ENCODE data around the gene USP3.
A peak's percentile ranks its signal among the peaks of the same experiment; 100 is the strongest.

Gene USP3

GRCh38 chr15:63597821-63598220 is 93.4 kb downstream of the USP3 start:
- H3K4me3 ChIP-seq (ENCODE audit: insufficient read depth, low read length, poor library complexity, severe bottlenecking) = no peak overlapping the region
- H3K36me3 ChIP-seq (ENCODE audit: low read length) = no peaks in the 10 kb centered on the region
- H3K9me2 ChIP-seq (replicated peaks; ENCODE audit: insufficient read depth, low read length) = no peaks in the 10 kb centered on the region
- H3K79me2 ChIP-seq (ENCODE audit: insufficient read depth, low read length) = no peaks in the 10 kb centered on the region
- H4K20me1 ChIP-seq (ENCODE audit: low read depth, low read length) = no peaks in the 10 kb centered on the region
- H3F3A ChIP-seq (ENCODE audit: insufficient read depth) = peaks cover 25% of the 10 kb centered on the region
- no peaks in the 10 kb centered on the region for H3K9me3 ChIP-seq (ENCODE audit: insufficient read depth, low read length)
- H3K27ac ChIP-seq (ENCODE audit: low read depth, low read length) = no peak overlapping the region
- H3K4me2 ChIP-seq (ENCODE audit: low read depth, low read length, poor library complexity, severe bottlenecking) = no peak overlapping the region
- no peaks in the 10 kb centered on the region for H3K27me3 ChIP-seq (ENCODE audit: low read length)
- no peak overlapping the region for H2AFZ ChIP-seq (ENCODE audit: low read depth, low read length, severe bottlenecking)
- TF ChIP-seq EZH2phosphoT487 (conservative IDR thresholded peaks at IDR 0.05; ENCODE audit: low read length) = no peak
- no peak for TF ChIP-seq CTCF (IDR thresholded peaks at IDR 0.05; ENCODE audit: insufficient read depth, low read length, poor library complexity, severe bottlenecking)
- no peak overlapping the region for H3K9ac ChIP-seq (ENCODE audit: low read length)

GRCh38 chr15:63598473-63599400 is 94.3 kb downstream of the USP3 start:
- no peak for TF ChIP-seq EZH2phosphoT487 (conservative IDR thresholded peaks at IDR 0.05; ENCODE audit: low read length)
- TF ChIP-seq CTCF (IDR thresholded peaks at IDR 0.05; ENCODE audit: insufficient read depth, low read length, poor library complexity, severe bottlenecking) = no peak
- no peaks in the 10 kb centered on the region for H3K27me3 ChIP-seq (ENCODE audit: low read length)
- H3K9me2 ChIP-seq (replicated peaks; ENCODE audit: insufficient read depth, low read length) = no peaks in the 10 kb centered on the region
- no peaks in the 10 kb centered on the region for H3K36me3 ChIP-seq (ENCODE audit: low read length)
- peak overlapping the region; percentile 73 for H3K27ac ChIP-seq (ENCODE audit: low read depth, low read length)
- no peak overlapping the region for H3K4me3 ChIP-seq (ENCODE audit: insufficient read depth, low read length, poor library complexity, severe bottlenecking)
- H3K79me2 ChIP-seq (ENCODE audit: insufficient read depth, low read length) = no peaks in the 10 kb centered on the region
- no peaks in the 10 kb centered on the region for H3K9me3 ChIP-seq (ENCODE audit: insufficient read depth, low read length)
- peaks cover 31% of the 10 kb centered on the region for H3F3A ChIP-seq (ENCODE audit: insufficient read depth)
- H3K4me2 ChIP-seq (ENCODE audit: low read depth, low read length, poor library complexity, severe bottlenecking) = no peak overlapping the region
- H4K20me1 ChIP-seq (ENCODE audit: low read depth, low read length) = no peaks in the 10 kb centered on the region
- no peak overlapping the region for H2AFZ ChIP-seq (ENCODE audit: low read depth, low read length, severe bottlenecking)
- no peak overlapping the region for H3K9ac ChIP-seq (ENCODE audit: low read length)

- Histone ChIP-seq H4K20me1 (ENCODE audit: low read depth, low read length) (no peaks in the 10 kb centered on the region), H3K36me3 (ENCODE audit: low read length) (no peaks in the 10 kb centered on the region), H3K27ac (ENCODE audit: low read depth, low read length) (peak overlapping the region; percentile 73), H3K4me2 (ENCODE audit: low read depth, low read length, poor library complexity, severe bottlenecking) (peak overlapping the region; percentile 68), H3K79me2 (ENCODE audit: insufficient read depth, low read length) (no peaks in the 10 kb centered on the region), H3K9ac (ENCODE audit: low read length) (peak overlapping the region; percentile 83), H3K9me2 (replicated peaks; ENCODE audit: insufficient read depth, low read length) (no peaks in the 10 kb centered on the region), H3F3A (ENCODE audit: insufficient read depth) (peaks cover 32% of the 10 kb centered on the region), H3K9me3 (ENCODE audit: insufficient read depth, low read length) (no peaks in the 10 kb centered on the region), H2AFZ (ENCODE audit: low read depth, low read length, severe bottlenecking) (peak overlapping the region; percentile 55), H3K4me3 (ENCODE audit: insufficient read depth, low read length, poor library complexity, severe bottlenecking) (peak overlapping the region; percentile 47), H3K27me3 (ENCODE audit: low read length) (no peaks in the 10 kb centered on the region)
- TF ChIP-seq CTCF (IDR thresholded peaks at IDR 0.05; ENCODE audit: insufficient read depth, low read length, poor library complexity, severe bottlenecking) (peak; percentile 52), EZH2phosphoT487 (conservative IDR thresholded peaks at IDR 0.05; ENCODE audit: low read length) (no peak)
Observed at GRCh38 chr15:63599401-63600000, 95.1 kb downstream of the USP3 start.
